ENCODE data around the gene TLCD3B.

TLCD3B gene

DNA sequence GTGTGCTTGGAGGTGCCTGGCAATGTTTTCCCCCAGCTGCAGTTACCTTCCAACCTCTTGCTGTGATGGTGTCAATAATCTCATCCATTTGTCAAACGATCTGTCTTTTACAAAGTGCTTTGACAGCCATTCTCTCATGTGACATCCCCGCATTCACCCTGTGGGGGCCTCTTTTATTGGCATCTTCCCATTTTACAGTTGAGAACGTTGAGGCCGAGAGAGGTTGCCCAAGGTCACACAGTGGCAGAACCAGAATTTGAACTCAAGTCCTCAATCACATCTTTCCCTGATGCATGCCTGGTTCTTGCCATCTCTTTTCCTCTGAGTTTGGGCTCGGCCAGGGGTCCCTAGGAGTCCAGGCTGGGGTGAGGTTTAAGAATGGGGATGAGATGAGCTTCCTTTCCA lies 55.9 kb downstream of the TLCD3B start:
- in situ Hi-C loops (cut with MboI; ENCODE audit: low sequenced_read_pairs) = no loop called here
